Measurements from ENCODE around the gene ELL. TPM values are rescaled to one million over a fixed set of nuclear protein-coding genes. Genes with fewer than 3 reads are reported as not detected.

Gene ELL
- total RNA-seq, 1 experiment from 2014 or later: 17.3 TPM

DNA sequence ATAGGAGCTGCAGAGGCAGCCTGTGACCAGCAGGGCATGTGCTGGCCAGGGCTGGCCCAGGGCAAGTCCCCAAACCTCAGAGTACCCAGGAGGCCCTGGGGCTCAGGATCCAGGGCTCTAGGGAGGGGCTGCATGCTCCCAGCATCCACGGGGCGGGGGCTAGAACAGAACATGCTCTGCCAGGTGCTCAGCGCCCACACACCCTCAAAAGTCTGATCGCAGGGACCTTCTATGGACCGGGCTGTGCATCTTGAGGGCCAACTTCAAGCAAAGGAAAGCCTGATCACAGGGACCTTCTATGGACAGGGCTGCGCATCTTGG lies 33.5 kb downstream of the ELL start (continued):
- TF ChIP-seq, protein P1, sequence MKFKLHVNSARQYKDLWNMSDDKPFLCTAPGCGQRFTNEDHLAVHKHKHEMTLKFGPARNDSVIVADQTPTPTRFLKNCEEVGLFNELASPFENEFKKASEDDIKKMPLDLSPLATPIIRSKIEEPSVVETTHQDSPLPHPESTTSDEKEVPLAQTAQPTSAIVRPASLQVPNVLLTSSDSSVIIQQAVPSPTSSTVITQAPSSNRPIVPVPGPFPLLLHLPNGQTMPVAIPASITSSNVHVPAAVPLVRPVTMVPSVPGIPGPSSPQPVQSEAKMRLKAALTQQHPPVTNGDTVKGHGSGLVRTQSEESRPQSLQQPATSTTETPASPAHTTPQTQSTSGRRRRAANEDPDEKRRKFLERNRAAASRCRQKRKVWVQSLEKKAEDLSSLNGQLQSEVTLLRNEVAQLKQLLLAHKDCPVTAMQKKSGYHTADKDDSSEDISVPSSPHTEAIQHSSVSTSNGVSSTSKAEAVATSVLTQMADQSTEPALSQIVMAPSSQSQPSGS (CRISPR knock-in tag; IDR thresholded peaks at IDR 0.05; ENCODE audit: borderline replicate concordance, low read depth): no peak

DNA sequence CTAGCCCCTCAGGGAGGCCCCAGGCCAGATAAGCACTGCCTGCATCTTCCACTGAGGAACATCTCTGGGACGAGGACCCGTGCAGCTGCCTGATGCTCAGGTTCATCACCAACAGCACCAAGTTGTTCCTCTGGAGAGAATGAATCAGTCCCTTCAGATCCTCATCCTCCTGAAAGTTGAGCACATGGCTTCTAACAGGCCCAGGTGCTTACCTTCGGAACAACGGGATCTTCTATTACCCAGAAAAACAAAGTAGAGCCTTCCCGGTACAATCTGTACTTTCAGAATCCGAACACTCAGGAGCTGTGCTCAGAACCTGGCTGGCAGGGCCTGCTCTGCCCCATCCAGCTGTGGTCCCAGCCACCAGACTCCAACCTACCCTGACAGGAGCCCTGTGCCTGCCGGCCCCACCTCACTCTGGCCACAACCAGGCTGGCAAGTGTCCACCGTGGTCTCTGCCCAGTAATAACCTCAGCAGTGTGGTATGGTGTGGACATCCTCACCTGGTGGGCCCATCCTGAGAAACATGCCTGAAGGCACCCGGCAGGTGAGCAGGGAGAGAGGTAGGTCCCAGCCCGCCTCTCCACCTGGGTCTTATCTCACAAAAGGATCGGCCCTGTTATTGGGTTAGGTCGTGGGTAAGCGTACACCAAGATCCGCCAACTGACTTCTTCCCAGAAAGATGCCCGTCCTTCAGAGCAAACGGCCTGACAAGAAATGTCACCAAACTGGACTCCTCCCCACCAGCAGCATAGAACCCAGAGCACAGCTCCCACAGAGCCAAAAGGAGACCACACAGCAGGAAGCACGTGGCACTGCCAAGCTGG lies 34.1 kb downstream of the ELL start:
- Mint-ChIP-seq H3K27me3 (ENCODE audit: low read depth) (no peaks in the 10 kb centered on the region), H3K4me1 (peaks cover 32% of the 10 kb centered on the region), H3K9me3 (no peaks in the 10 kb centered on the region), H3K27ac (peak overlapping the region; percentile 60; the same call in 1 of the 2 replicates), H3K4me3 (no peak overlapping the region), H3K36me3 (no peaks in the 10 kb centered on the region)
- DNase-seq (ENCODE audit: low spot score) (no peak), ATAC-seq (no peak)
- TF ChIP-seq JUN (CRISPR knock-in tag; IDR thresholded peaks at IDR 0.05) (no peak), SP1 (CRISPR knock-in tag; conservative IDR thresholded peaks at IDR 0.05) (no peak), ZNF416 (CRISPR knock-in tag; IDR thresholded peaks at IDR 0.05) (no peak), ZBTB21 (CRISPR knock-in tag; IDR thresholded peaks at IDR 0.05; ENCODE audit: borderline replicate concordance) (no peak), KAT7 (CRISPR knock-in tag; IDR thresholded peaks at IDR 0.05; ENCODE audit: borderline replicate concordance) (no peak), TCF7 (CRISPR knock-in tag; IDR thresholded peaks at IDR 0.05; ENCODE audit: low read depth) (no peak), TEAD4 (CRISPR knock-in tag; IDR thresholded peaks at IDR 0.05) (no peak), NFYB (CRISPR knock-in tag; conservative IDR thresholded peaks at IDR 0.05; ENCODE audit: low read depth) (no peak), TP53 (CRISPR knock-in tag; IDR thresholded peaks at IDR 0.05) (no peak), CREB1 (CRISPR knock-in tag; IDR thresholded peaks at IDR 0.05) (no peak)
- TF ChIP-seq, protein P2, sequence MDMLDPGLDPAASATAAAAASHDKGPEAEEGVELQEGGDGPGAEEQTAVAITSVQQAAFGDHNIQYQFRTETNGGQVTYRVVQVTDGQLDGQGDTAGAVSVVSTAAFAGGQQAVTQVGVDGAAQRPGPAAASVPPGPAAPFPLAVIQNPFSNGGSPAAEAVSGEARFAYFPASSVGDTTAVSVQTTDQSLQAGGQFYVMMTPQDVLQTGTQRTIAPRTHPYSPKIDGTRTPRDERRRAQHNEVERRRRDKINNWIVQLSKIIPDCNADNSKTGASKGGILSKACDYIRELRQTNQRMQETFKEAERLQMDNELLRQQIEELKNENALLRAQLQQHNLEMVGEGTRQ (CRISPR knock-in tag; IDR thresholded peaks at IDR 0.05): no peak
- ChIA-PET CTCF (interaction anchor here (0.7 to 3.3 kb wide), 22 partner anchors 7 to 359 kb away, joined by 3 to 30 read pairs (median 9); partner anchors contain the start of genes ELL, KXD1, REX1BD and UBA52), POLR2A (interaction anchor here (1.3 kb wide), 1 partner anchor 14 kb away, joined by 3 read pairs; no protein-coding TSS in a partner anchor)

DNA sequence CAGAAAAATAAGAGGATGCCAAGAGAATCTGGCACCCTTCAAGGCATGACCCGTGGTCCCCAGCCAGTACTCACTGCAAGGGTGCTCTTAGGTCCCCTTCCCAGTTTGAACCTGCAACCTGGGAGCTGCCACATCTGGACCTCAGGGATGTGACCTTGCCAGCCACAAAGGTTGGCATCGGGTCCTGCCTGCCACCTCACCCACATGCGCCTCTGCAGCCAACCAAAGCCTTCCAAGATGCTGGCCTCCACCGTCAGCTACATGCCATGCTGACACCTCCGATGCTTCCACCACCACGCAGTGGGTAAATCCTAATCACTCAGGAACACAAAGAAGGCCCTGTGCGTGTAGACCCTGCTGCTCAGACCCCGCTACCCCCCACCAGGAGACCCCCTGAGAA lies 35.1 kb downstream of the ELL start:
- CTCF ChIA-PET: interaction anchor here (1.5 to 3.7 kb wide), 5 partner anchors 8 to 34 kb away, joined by 4 to 31 read pairs (median 24); partner anchors contain the start of gene ELL
- H3K4me3 Mint-ChIP-seq: no peak overlapping the region
- 0 out of 2 replicates have a peak overlapping the region, but pooled peaks have one; percentile 5 for H3K27ac Mint-ChIP-seq
- H3K27me3 Mint-ChIP-seq (ENCODE audit: low read depth): no peaks in the 10 kb centered on the region
- H3K4me1 Mint-ChIP-seq: peaks cover 32% of the 10 kb centered on the region
- POLR2A ChIA-PET: no interaction called here
- ATAC-seq: no peak
- DNase-seq (ENCODE audit: low spot score): no peak
- no peaks in the 10 kb centered on the region for H3K36me3 Mint-ChIP-seq
- no peaks in the 10 kb centered on the region for H3K9me3 Mint-ChIP-seq
- TF ChIP-seq, protein P3, sequence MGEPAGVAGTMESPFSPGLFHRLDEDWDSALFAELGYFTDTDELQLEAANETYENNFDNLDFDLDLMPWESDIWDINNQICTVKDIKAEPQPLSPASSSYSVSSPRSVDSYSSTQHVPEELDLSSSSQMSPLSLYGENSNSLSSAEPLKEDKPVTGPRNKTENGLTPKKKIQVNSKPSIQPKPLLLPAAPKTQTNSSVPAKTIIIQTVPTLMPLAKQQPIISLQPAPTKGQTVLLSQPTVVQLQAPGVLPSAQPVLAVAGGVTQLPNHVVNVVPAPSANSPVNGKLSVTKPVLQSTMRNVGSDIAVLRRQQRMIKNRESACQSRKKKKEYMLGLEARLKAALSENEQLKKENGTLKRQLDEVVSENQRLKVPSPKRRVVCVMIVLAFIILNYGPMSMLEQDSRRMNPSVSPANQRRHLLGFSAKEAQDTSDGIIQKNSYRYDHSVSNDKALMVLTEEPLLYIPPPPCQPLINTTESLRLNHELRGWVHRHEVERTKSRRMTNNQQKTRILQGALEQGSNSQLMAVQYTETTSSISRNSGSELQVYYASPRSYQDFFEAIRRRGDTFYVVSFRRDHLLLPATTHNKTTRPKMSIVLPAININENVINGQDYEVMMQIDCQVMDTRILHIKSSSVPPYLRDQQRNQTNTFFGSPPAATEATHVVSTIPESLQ (CRISPR knock-in tag; IDR thresholded peaks at IDR 0.05): no peak
- TF ChIP-seq IRF2 (CRISPR knock-in tag; IDR thresholded peaks at IDR 0.05; ENCODE audit: borderline replicate concordance, low read depth) (no peak), CBFB (CRISPR knock-in tag; IDR thresholded peaks at IDR 0.05; ENCODE audit: low read depth) (no peak), ETV6 (CRISPR knock-in tag; IDR thresholded peaks at IDR 0.05) (no peak), OVOL2 (CRISPR knock-in tag; IDR thresholded peaks at IDR 0.05; ENCODE audit: borderline replicate concordance) (no peak), FOXP1 (CRISPR knock-in tag; IDR thresholded peaks at IDR 0.05; ENCODE audit: borderline replicate concordance) (no peak), ESRRA (CRISPR knock-in tag; IDR thresholded peaks at IDR 0.05; ENCODE audit: borderline replicate concordance) (no peak), RELA (CRISPR knock-in tag; IDR thresholded peaks at IDR 0.05; ENCODE audit: borderline replicate concordance) (no peak), TP53 (CRISPR knock-in tag; IDR thresholded peaks at IDR 0.05) (no peak)
- TF ChIP-seq, protein P4, sequence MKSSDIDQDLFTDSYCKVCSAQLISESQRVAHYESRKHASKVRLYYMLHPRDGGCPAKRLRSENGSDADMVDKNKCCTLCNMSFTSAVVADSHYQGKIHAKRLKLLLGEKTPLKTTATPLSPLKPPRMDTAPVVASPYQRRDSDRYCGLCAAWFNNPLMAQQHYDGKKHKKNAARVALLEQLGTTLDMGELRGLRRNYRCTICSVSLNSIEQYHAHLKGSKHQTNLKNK (CRISPR knock-in tag; IDR thresholded peaks at IDR 0.05): no peak
- TF ChIP-seq, protein P5, sequence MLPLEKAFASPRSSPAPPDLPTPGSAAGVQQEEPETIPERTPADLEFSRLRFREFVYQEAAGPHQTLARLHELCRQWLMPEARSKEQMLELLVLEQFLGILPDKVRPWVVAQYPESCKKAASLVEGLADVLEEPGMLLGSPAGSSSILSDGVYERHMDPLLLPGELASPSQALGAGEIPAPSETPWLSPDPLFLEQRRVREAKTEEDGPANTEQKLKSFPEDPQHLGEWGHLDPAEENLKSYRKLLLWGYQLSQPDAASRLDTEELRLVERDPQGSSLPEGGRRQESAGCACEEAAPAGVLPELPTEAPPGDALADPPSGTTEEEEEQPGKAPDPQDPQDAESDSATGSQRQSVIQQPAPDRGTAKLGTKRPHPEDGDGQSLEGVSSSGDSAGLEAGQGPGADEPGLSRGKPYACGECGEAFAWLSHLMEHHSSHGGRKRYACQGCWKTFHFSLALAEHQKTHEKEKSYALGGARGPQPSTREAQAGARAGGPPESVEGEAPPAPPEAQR (CRISPR knock-in tag; IDR thresholded peaks at IDR 0.05): no peak
- TF ChIP-seq, protein P6, sequence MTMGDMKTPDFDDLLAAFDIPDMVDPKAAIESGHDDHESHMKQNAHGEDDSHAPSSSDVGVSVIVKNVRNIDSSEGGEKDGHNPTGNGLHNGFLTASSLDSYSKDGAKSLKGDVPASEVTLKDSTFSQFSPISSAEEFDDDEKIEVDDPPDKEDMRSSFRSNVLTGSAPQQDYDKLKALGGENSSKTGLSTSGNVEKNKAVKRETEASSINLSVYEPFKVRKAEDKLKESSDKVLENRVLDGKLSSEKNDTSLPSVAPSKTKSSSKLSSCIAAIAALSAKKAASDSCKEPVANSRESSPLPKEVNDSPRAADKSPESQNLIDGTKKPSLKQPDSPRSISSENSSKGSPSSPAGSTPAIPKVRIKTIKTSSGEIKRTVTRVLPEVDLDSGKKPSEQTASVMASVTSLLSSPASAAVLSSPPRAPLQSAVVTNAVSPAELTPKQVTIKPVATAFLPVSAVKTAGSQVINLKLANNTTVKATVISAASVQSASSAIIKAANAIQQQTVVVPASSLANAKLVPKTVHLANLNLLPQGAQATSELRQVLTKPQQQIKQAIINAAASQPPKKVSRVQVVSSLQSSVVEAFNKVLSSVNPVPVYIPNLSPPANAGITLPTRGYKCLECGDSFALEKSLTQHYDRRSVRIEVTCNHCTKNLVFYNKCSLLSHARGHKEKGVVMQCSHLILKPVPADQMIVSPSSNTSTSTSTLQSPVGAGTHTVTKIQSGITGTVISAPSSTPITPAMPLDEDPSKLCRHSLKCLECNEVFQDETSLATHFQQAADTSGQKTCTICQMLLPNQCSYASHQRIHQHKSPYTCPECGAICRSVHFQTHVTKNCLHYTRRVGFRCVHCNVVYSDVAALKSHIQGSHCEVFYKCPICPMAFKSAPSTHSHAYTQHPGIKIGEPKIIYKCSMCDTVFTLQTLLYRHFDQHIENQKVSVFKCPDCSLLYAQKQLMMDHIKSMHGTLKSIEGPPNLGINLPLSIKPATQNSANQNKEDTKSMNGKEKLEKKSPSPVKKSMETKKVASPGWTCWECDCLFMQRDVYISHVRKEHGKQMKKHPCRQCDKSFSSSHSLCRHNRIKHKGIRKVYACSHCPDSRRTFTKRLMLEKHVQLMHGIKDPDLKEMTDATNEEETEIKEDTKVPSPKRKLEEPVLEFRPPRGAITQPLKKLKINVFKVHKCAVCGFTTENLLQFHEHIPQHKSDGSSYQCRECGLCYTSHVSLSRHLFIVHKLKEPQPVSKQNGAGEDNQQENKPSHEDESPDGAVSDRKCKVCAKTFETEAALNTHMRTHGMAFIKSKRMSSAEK (CRISPR knock-in tag; IDR thresholded peaks at IDR 0.05; ENCODE audit: borderline replicate concordance): no peak
